ENCODE data around the gene DGUOK.

DGUOK gene

DNA sequence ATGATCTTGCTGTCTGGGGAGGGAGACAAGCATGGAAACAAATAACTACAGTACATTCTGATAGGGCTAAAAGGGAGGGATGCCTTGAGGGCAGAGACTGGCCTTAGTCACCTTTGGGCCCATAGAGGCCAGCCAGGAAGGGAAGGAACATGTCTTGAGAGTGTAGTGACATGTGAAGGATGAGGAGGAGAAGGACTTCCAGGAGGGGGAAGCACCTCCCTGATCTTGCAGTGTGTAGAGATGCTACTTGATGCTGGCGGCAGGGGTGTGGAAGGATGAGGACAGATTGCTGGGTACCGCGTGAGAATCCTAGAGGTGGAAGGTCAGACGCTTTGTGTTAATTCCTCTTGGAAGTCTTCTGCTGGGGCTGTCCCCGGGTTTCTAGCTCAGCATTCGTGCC, 71.1 kb downstream of the DGUOK start:
- DNase-seq (ENCODE audit: extremely low read depth, low read depth) = no peak
- TF ChIP-seq CTCF (IDR thresholded peaks at IDR 0.05; ENCODE audit: low read depth, low read length) = no peak

DNA sequence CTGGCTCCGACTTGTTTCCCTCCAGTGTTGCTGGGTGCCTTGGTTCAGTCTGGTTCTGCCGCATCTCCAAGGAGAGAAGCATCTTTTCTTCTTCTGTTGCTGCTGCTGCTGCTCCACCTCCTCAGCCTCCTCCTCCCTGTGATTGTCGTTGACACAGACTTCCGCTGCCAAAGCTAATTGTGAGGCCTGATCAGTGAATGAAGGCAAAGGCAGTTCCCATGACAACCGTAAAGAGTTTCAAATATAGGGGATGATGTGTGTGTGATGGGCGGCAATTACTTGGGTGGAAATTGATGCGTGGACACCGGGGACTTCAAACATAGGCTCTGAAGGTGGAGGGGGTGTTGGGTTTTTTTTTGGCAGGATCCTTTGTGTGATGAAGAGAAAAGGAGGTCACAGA, 71.8 kb downstream of the DGUOK start:
- DNase-seq (ENCODE audit: extremely low read depth, low read depth) = no peak
- TF ChIP-seq CTCF (IDR thresholded peaks at IDR 0.05; ENCODE audit: low read depth, low read length) = no peak

- no peak for TF ChIP-seq CTCF (IDR thresholded peaks at IDR 0.05; ENCODE audit: low read depth, low read length)
- no peak for DNase-seq (ENCODE audit: extremely low read depth, low read depth)
Observed at GRCh38 chr2:73998933-73999332, 72.3 kb downstream of the DGUOK start.

DNA sequence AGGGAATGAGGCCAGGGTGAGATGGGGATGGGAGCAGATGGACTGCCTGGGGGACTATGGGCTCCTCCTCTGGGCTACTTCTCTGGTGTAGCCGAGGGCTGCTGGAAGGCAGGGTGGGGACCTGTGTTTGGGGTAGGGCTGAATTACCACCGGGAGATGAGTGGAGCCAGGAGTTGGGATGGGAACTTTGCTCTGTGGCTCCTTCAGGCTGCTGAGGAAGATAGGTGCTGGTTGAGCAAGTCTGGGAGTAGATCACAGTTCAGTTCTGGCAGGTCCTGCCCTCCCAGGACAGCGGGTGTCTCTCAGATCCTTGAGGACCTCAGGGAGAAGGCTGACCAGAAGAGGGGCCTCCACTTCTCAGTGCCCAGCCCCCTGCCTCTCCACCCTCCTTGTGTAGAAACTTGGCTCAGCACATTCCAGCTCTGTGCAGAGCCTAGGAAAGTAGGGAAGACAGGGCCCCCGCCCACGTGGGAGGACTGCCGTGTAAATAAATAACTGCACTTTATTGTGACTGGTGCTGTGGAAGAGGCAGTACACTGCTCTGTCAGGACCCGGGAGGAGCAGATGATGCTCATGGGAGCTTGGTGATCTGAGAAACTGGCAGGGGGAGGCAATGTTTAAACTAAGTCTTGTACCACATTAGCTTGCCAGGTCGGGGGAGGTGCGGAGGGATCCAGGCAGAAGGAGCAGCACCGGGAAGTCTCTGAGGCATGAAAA, 73.4 kb downstream of the DGUOK start:
- DNase-seq (ENCODE audit: extremely low read depth, low read depth) = no peak
- no peak for TF ChIP-seq CTCF (IDR thresholded peaks at IDR 0.05; ENCODE audit: low read depth, low read length)

- no peak for DNase-seq (ENCODE audit: extremely low read depth, low read depth)
- no peak for TF ChIP-seq CTCF (IDR thresholded peaks at IDR 0.05; ENCODE audit: low read depth, low read length)
Observed at GRCh38 chr2:74000666-74001065, 74.0 kb downstream of the DGUOK start.

GRCh38 chr2:74001121-74001520, 74.4 kb downstream of the DGUOK start:
- DNase-seq (ENCODE audit: extremely low read depth, low read depth) = no peak
- no peak for TF ChIP-seq CTCF (IDR thresholded peaks at IDR 0.05; ENCODE audit: low read depth, low read length)

DNA sequence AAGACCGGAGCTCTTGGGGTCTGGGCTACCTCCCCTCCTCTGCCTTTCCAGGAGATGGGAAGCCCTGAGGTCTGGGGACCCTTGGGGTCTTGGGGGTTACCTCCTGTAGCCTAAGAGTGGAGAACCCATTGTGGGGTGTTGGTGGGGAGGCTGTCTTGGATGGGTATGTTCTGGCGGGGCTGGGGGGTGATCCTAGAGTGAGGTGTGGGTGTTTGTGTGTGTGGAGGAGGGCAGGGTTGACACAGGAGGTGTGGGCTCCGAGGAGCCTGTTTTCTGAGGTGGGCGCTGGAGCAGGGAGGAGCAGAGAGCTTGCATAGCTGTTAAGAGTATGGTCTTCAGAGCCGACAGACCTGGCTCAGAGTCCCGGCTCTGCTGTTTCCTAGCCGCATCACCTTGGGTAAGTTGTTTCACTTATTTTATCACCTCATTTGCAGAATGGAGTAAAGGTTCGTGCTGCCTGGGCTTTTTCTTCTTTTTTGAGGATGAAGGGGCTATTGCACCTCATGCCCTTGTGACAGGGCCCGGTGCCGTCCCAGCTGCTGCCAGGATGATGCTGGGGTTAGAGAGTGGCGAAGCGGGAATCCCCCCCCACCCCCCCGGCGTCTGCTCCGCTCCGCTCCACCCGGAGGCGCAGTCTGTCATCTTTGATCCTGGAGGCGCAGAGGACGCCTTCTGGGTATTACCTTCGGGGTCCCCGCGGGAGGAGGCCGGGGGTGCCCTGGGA, 75.3 kb downstream of the DGUOK start:
- DNase-seq (ENCODE audit: extremely low read depth, low read depth) = no peak
- TF ChIP-seq CTCF (IDR thresholded peaks at IDR 0.05; ENCODE audit: low read depth, low read length) = no peak; the same call in 1 of the 2 replicates
